CD14-positive monocyte (primary cell): ENCODE results near the gene MRPL10. TPM values are rescaled to one million over a fixed set of nuclear protein-coding genes. Genes with fewer than 3 reads are reported as not detected.

Experiments
- DNase-seq, 3 donors: peaks; one replicate each; pipeline ENCODE4 v3.0.0-alpha.2; 2011 to 2022
- H2AFZ ChIP-seq: 2 replicates; pipeline ENCODE4 v1.6.0; 2012; ENCODE audit warnings: mild to moderate bottlenecking, low read depth, low read length, inconsistent platforms; ENCODE audit not compliant: insufficient read depth, poor library complexity, severe bottlenecking
- H3K27ac ChIP-seq, 2 donors: 1 replicate in 1 of 2; 2 replicates in 1 of 2; pipeline ENCODE4 v1.5.1; 2012 to 2013; ENCODE audit warnings: low read length in 2 of 2, control low read depth in 1 of 2, inconsistent platforms in 1 of 2, low read depth in 1 of 2, mild to moderate bottlenecking in 1 of 2
- H3K27me3 ChIP-seq, 2 donors: one replicate each; pipeline versions ENCODE4 v1.6.0 to v1.6.1; 2011 to 2013; ENCODE audit warnings: low read length in 2 of 2; ENCODE audit not compliant: control insufficient read depth in 2 of 2, insufficient read depth in 2 of 2
- H3K36me3 ChIP-seq, 2 donors: replicated peaks in 1 of 2; 1 replicate in 1 of 2; 2 replicates in 1 of 2; pipeline versions ENCODE4 v1.5.1 to v1.6.1; 2012 to 2013; ENCODE audit warnings: low read length in 2 of 2, control low read depth in 1 of 2, inconsistent platforms in 1 of 2, mild to moderate bottlenecking in 1 of 2; ENCODE audit not compliant: insufficient read depth in 2 of 2, control insufficient read depth in 1 of 2
- H3K4me1 ChIP-seq, 2 donors: 1 replicate in 1 of 2; 2 replicates in 1 of 2; pipeline versions ENCODE4 v1.5.1 to v1.6.1; 2012 to 2013; ENCODE audit warnings: low read length in 2 of 2, control low read depth in 1 of 2, inconsistent platforms in 1 of 2, mild to moderate bottlenecking in 1 of 2, moderate library complexity in 1 of 2; ENCODE audit not compliant: insufficient read depth in 2 of 2, control insufficient read depth in 1 of 2
- H3K4me2 ChIP-seq: replicated peaks from 2 replicates; pipeline ENCODE3; 2012; ENCODE audit warnings: low read length, moderate library complexity, mild to moderate bottlenecking; ENCODE audit not compliant: poor library complexity, severe bottlenecking; ENCODE audit errors: extremely low read depth
- H3K4me3 ChIP-seq, 3 experiments: fragments of 200-600 bp in 1 of 3; sonication (generic) in 1 of 3; replicated peaks in 1 of 3; 1 replicate in 2 of 3; 2 replicates in 1 of 3; pipeline ENCODE4 v1.5.1; 2011 to 2013; ENCODE audit warnings: low read length in 3 of 3, mild to moderate bottlenecking in 3 of 3, control low read depth in 2 of 3, low read depth in 2 of 3, inconsistent platforms in 1 of 3, moderate library complexity in 1 of 3
- H3K79me2 ChIP-seq: 2 replicates; pipeline ENCODE4 v1.6.0; 2012; ENCODE audit warnings: mild to moderate bottlenecking, control low read depth, inconsistent platforms, low read length, moderate library complexity; ENCODE audit not compliant: insufficient read depth
- H3K9ac ChIP-seq: 2 replicates; pipeline ENCODE4 v1.6.0; 2017; ENCODE audit warnings: low read length, mild to moderate bottlenecking; ENCODE audit not compliant: insufficient read depth, poor library complexity, severe bottlenecking
- H3K9me3 ChIP-seq, 2 donors: replicated peaks in 1 of 2; 1 replicate in 1 of 2; 2 replicates in 1 of 2; pipeline versions ENCODE4 v1.5.1 to v1.6.1; 2012 to 2013; ENCODE audit warnings: low read length in 2 of 2, control low read depth in 1 of 2; ENCODE audit not compliant: control insufficient read depth in 1 of 2, insufficient read depth in 1 of 2
- H4K20me1 ChIP-seq: 2 replicates; pipeline ENCODE4 v1.6.0; 2012; ENCODE audit warnings: mild to moderate bottlenecking, low read length, control low read depth, moderate library complexity; ENCODE audit not compliant: insufficient read depth
- H3K27ac Mint-ChIP-seq, 7 donors: one replicate each; pipeline ENCODE4 v1.8.0; 2020; ENCODE audit warnings: mild to moderate bottlenecking in 7 of 7, mixed read lengths in 7 of 7, moderate library complexity in 6 of 7, inconsistent platforms in 2 of 7
- H3K27me3 Mint-ChIP-seq, 3 donors: one replicate each; pipeline ENCODE4 v1.8.0; 2021 to 2022; ENCODE audit warnings: low read depth in 3 of 3, mild to moderate bottlenecking in 3 of 3, mixed read lengths in 3 of 3, moderate library complexity in 3 of 3, inconsistent platforms in 1 of 3
- H3K36me3 Mint-ChIP-seq, 2 donors: one replicate each; pipeline ENCODE4 v1.8.0; 2020; ENCODE audit warnings: mixed read lengths in 2 of 2, inconsistent platforms in 1 of 2, mild to moderate bottlenecking in 1 of 2
- H3K4me1 Mint-ChIP-seq: one replicate; pipeline ENCODE4 v1.8.0; 2020; ENCODE audit warnings: mild to moderate bottlenecking, mixed read lengths
- H3K4me3 Mint-ChIP-seq, 2 donors: one replicate each; pipeline ENCODE4 v1.8.0; 2020; ENCODE audit warnings: mild to moderate bottlenecking in 2 of 2, mixed read lengths in 2 of 2, moderate library complexity in 1 of 2
- H3K9me3 Mint-ChIP-seq, 7 donors: one replicate each; pipeline ENCODE4 v1.8.0; 2020 to 2022; ENCODE audit warnings: mixed read lengths in 7 of 7, mild to moderate bottlenecking in 6 of 7, moderate library complexity in 6 of 7, inconsistent platforms in 2 of 7
- CTCF ChIP-seq: fragments of 200-600 bp; IDR thresholded peaks from one replicate; pipeline ENCODE4 v1.8.0; 2022; ENCODE audit warnings: antibody characterized with exemption, mild to moderate bottlenecking
- WGBS: methylation state at CpG from one replicate; pipeline ENCODE4 v1.1.5; 2013; ENCODE audit warnings: missing lambda C conversion rate; ENCODE audit not compliant: insufficient coverage; 5-methylcytosine and 5-hydroxymethylcytosine counted together
- intact Hi-C, 2 donors: fragments of 100-400 bp; cut with micrococcal nuclease; formaldehyde crosslinking; loops; one replicate each; pipeline versions ENCODE4 v1.15.0 to v1.15.1; 2023
- polyA plus RNA-seq, 3 donors: library from polyadenylated mRNA; depleted of rRNA in 1 of 3; unstranded in 2 of 3; stranded (reverse) in 1 of 3; fragments of 300-500 nt in 2 of 3; fragments of >200 nt in 1 of 3; fragmentation: Illumina TruSeq in 2 of 3; gene quantifications; 1 replicate in 2 of 3; 2 replicates in 1 of 3; pipeline ENCODE4 v1.2.3, GENCODE V29; 2012 to 2021

Gene MRPL10
- polyA plus RNA-seq, 3 donors, result 28.5 to 32.7 (median 32.6) TPM

- WGBS, result no CpG with 5 or more reads among the region's 14 CpGs
- H3K36me3 ChIP-seq, result no peaks in the 10 kb centered on the region
- H3K27ac ChIP-seq, result no peak overlapping the region
- H4K20me1 ChIP-seq, result no peaks in the 10 kb centered on the region
- no peak overlapping the region for H3K27ac Mint-ChIP-seq
- no peak overlapping the region for H3K4me3 Mint-ChIP-seq
- no peak overlapping the region for H3K9ac ChIP-seq
- H3K27me3 Mint-ChIP-seq, result peaks cover 54 to 72% (median 68%) of the 10 kb centered on the region in 3 donors
- H3K4me1 ChIP-seq, result peaks cover 0 to 8% of the 10 kb centered on the region in 2 donors
- peaks cover 0 to 10% (median 6%) of the 10 kb centered on the region in 7 donors for H3K9me3 Mint-ChIP-seq
- peaks cover 0 to 5% of the 10 kb centered on the region in 2 donors for H3K9me3 ChIP-seq
- peaks cover 6% of the 10 kb centered on the region for H3K4me1 Mint-ChIP-seq
- no peak overlapping the region for H3K4me2 ChIP-seq
- H3K79me2 ChIP-seq, result no peaks in the 10 kb centered on the region
- TF ChIP-seq CTCF, result peak; percentile 86
- H3K36me3 Mint-ChIP-seq, result peaks cover 0 to 1% of the 10 kb centered on the region in 2 donors
- DNase-seq, result peak; percentile 24 to 46 (median 31)
- intact Hi-C loops, result no loop called here
- H3K27me3 ChIP-seq, result peaks cover 17 to 41% of the 10 kb centered on the region in 2 donors
- no peak overlapping the region for H3K4me3 ChIP-seq
- no peak overlapping the region for H2AFZ ChIP-seq
These were observed 54.8 kb downstream of the MRPL10 start for GRCh38 chr17:47776330-47777197.

- Histone ChIP-seq H3K79me2 (no peaks in the 10 kb centered on the region), H3K36me3 (no peaks in the 10 kb centered on the region), H3K27me3 (peaks cover 17 to 35% of the 10 kb centered on the region in 2 donors), H3K4me1 (peaks cover 0 to 8% of the 10 kb centered on the region in 2 donors), H3K4me2 (no peak overlapping the region), H3K4me3 (no peak overlapping the region), H3K27ac (no peak overlapping the region), H3K9ac (no peak overlapping the region), H3K9me3 (peaks cover 0 to 6% of the 10 kb centered on the region in 2 donors), H2AFZ (no peak overlapping the region), H4K20me1 (no peaks in the 10 kb centered on the region)
- no peak for TF ChIP-seq CTCF
- 71% methylated on average over 1 of the region's 1 CpG for whole genome bisulfite sequencing
- Mint-ChIP-seq H3K36me3 (peaks cover 0 to 1% of the 10 kb centered on the region in 2 donors), H3K27me3 (peaks cover 42 to 58% (median 56%) of the 10 kb centered on the region in 3 donors), H3K27ac (no peak overlapping the region), H3K4me1 (peaks cover 6% of the 10 kb centered on the region), H3K9me3 (peaks cover 0 to 15% (median 8%) of the 10 kb centered on the region in 7 donors), H3K4me3 (peak overlapping the region in 1 of 2 donors; percentile 3)
- intact Hi-C loops, result no loop called here
- no peak for DNase-seq
These were observed 56.3 kb downstream of the MRPL10 start for GRCh38 chr17:47774987-47775580.
